Measurements from ENCODE around the gene PCDHB15.
"Not testable (repeated sequence)": the region's sequence is repeated elsewhere in the genome, so short reads cannot be mapped to it uniquely, and the experiment has no call there.

- not testable (repeated sequence) for TF ChIP-seq EP300, CTCF (IDR thresholded peaks at IDR 0.05)
Measured at GRCh38 chr5:141201646-141202045, 43.5 kb upstream of the PCDHB15 start.
